Parathyroid adenoma (tissue), 2 donors: ENCODE results near the gene PDS5B.

ENCODE experiments used
- H2AFZ ChIP-seq: fragments of 300-600 bp; sonication (generic); one replicate; pipeline ENCODE4 v1.7.0; 2017; ENCODE audit warnings: antibody characterized with exemption, mild to moderate bottlenecking
- H3K27ac ChIP-seq: fragments of 300-600 bp; sonication (generic); one replicate; pipeline ENCODE4 v1.7.0; 2017
- H3K27me3 ChIP-seq: fragments of 300-600 bp; sonication (generic); one replicate; pipeline ENCODE4 v1.7.0; 2017; ENCODE audit warnings: low read length; ENCODE audit not compliant: control insufficient read depth, insufficient read depth
- H3K36me3 ChIP-seq: fragments of 300-600 bp; sonication (generic); one replicate; pipeline ENCODE4 v1.7.0; 2017; ENCODE audit warnings: low read length; ENCODE audit not compliant: control insufficient read depth, insufficient read depth
- H3K4me1 ChIP-seq: fragments of 300-600 bp; sonication (generic); one replicate; pipeline ENCODE4 v1.7.0; 2017; ENCODE audit warnings: control low read depth
- H3K4me2 ChIP-seq: fragments of 300-600 bp; sonication (generic); one replicate; pipeline ENCODE4 v1.7.0; 2017; ENCODE audit warnings: low read length
- H3K4me3 ChIP-seq: fragments of 300-600 bp; sonication (generic); one replicate; pipeline ENCODE4 v1.7.0; 2017; ENCODE audit warnings: low read depth, low read length
- H3K79me2 ChIP-seq: fragments of 300-600 bp; sonication (generic); one replicate; pipeline ENCODE4 v1.7.0; 2017; ENCODE audit warnings: control low read depth
- H3K9ac ChIP-seq: fragments of 300-600 bp; sonication (generic); one replicate; pipeline ENCODE4 v1.7.0; 2017; ENCODE audit warnings: mild to moderate bottlenecking
- H3K9me3 ChIP-seq: fragments of 300-600 bp; sonication (generic); one replicate; pipeline ENCODE4 v1.7.0; 2017; ENCODE audit warnings: low read length; ENCODE audit not compliant: control insufficient read depth
- CTCF ChIP-seq: fragments of 300-600 bp; sonication (generic); IDR thresholded peaks from one replicate; pipeline ENCODE4 v1.7.0; 2017; ENCODE audit warnings: antibody characterized with exemption, mild to moderate bottlenecking
- donor health status: primary hyperparathyroidism.

Gene PDS5B

GRCh38 chr13:32582281-32582680 is 4.0 kb upstream of the PDS5B start:
- no peak overlapping the region for H3K9ac ChIP-seq
- no peak for TF ChIP-seq CTCF
- H3K4me3 ChIP-seq, result no peak overlapping the region
- H3K36me3 ChIP-seq, result no peaks in the 10 kb centered on the region
- no peaks in the 10 kb centered on the region for H3K79me2 ChIP-seq
- H3K4me1 ChIP-seq, result no peaks in the 10 kb centered on the region
- H3K27me3 ChIP-seq, result no peaks in the 10 kb centered on the region
- no peak overlapping the region for H3K4me2 ChIP-seq
- H3K9me3 ChIP-seq, result no peaks in the 10 kb centered on the region
- no peak overlapping the region for H3K27ac ChIP-seq
- H2AFZ ChIP-seq, result no peak overlapping the region

- Histone ChIP-seq H2AFZ (no peak overlapping the region), H3K27me3 (no peaks in the 10 kb centered on the region), H3K36me3 (no peaks in the 10 kb centered on the region), H3K4me3 (no peak overlapping the region), H3K9me3 (no peaks in the 10 kb centered on the region), H3K79me2 (no peaks in the 10 kb centered on the region), H3K27ac (no peak overlapping the region), H3K4me1 (no peaks in the 10 kb centered on the region), H3K9ac (no peak overlapping the region), H3K4me2 (no peak overlapping the region)
- TF ChIP-seq CTCF, result no peak
Measured at GRCh38 chr13:32582991-32583390, 3.3 kb upstream of the PDS5B start.

DNA sequence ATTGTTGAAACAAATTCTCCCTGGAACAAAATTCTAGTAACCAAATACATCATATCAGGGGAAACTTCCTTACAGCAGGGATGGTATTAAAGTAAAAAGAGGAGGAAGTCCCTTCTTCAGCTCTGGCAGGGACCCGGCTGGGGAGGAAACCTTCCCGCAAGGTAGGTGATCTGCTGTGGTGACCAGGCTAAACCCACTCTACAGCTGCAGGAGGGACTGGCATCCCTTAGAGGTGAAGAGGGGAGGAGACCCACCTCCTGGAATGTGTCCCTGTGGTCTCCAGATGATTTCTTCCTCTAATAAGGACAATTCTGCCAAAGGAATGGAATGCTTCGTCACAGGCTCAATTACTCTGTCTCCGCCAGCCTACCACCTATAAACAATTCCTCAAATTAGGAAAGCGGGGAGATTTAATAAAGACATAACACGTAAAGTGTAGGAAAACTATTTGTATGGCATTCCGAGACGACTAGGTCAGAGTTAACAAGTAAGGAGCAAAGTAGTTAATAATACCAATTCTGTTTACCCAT is 637 bp upstream of the PDS5B start:
- peak overlapping the region; percentile 88 for H2AFZ ChIP-seq

DNA sequence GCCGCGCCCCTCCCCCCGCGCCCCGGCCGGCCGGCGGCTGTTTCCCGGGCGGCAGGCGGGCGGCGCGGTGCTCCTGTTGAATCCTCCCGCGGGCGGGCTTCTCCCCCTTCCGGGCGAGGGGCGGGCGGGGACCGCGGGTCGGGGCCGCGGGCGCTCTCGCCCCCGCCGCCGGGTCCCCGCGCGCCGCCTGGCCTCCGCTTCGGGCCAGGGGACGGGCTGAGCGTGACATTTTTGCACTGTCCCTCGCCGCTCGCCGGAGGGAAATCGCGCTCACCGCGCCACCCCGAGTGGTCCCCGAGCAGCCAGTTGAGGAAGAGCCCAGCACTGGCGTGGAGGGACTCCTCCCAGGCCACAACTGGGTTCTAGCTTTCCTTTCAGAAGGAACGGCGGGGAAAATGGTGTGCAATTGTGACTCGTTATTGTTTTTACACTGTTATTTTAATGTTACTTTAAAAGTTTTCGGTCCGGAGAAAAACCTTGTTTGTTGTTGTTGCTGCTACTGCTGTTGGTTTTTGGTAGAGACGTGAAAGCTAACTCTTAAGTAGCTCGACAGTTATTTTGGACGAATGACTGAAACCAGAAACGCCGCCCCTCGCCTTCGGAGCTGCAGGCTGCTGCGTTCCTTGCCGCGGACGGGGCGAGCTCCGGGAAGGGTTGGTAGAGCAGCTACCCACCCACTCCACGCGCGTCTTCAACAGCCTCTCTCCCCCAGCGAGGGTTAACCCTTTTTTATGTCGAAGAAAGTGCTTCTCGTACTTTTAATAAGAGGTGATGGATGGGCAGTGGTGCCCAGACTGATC is 959 bp downstream of the PDS5B start:
- Histone ChIP-seq H3K4me1 (no peaks in the 10 kb centered on the region), H3K27ac (peak overlapping the region; percentile 60), H3K27me3 (no peaks in the 10 kb centered on the region), H3K36me3 (no peaks in the 10 kb centered on the region), H3K9ac (no peak overlapping the region), H3K4me3 (peak overlapping the region; percentile 82), H3K4me2 (peak overlapping the region; percentile 75), H2AFZ (peak overlapping the region; percentile 77), H3K79me2 (peaks cover 10% of the 10 kb centered on the region), H3K9me3 (no peaks in the 10 kb centered on the region)
- TF ChIP-seq CTCF, result no peak

More for the DNA sequence above, 637 bp upstream of the PDS5B start:
- peaks cover 6% of the 10 kb centered on the region for H3K79me2 ChIP-seq
- H3K36me3 ChIP-seq, result no peaks in the 10 kb centered on the region
- no peaks in the 10 kb centered on the region for H3K4me1 ChIP-seq
- H3K27ac ChIP-seq, result peak overlapping the region; percentile 47
- no peaks in the 10 kb centered on the region for H3K27me3 ChIP-seq
- no peak overlapping the region for H3K9ac ChIP-seq
- H3K4me2 ChIP-seq, result peak overlapping the region; percentile 96
- peak overlapping the region; percentile 82 for H3K4me3 ChIP-seq
- no peak for TF ChIP-seq CTCF
- H3K9me3 ChIP-seq, result no peaks in the 10 kb centered on the region

DNA sequence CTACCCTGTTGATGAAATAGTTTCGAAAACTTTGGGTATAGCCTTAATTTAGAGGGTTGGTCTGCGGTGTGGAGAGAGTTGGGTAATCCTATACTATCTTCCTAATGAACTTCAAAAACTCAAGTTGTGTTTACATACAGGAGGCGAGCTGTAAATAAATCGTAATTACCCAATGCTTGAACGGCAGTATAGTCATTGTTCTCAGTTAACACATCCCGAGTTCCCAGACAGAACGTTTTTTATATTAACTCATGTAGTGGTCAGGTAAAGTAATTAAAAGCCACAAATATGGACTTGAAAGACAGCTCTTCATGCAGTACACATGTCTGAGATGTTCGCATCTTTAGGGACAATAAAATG is 1.5 kb downstream of the PDS5B start:
- H3K27me3 ChIP-seq, result no peaks in the 10 kb centered on the region
- peak overlapping the region; percentile 82 for H3K4me3 ChIP-seq
- no peaks in the 10 kb centered on the region for H3K36me3 ChIP-seq
- peak overlapping the region; percentile 75 for H3K4me2 ChIP-seq
- H3K9me3 ChIP-seq, result no peaks in the 10 kb centered on the region
- H2AFZ ChIP-seq, result peak overlapping the region; percentile 77
- H3K27ac ChIP-seq, result peak overlapping the region; percentile 60
- TF ChIP-seq CTCF, result no peak
- H3K4me1 ChIP-seq, result no peaks in the 10 kb centered on the region
- peaks cover 15% of the 10 kb centered on the region for H3K79me2 ChIP-seq
- no peak overlapping the region for H3K9ac ChIP-seq
